Thyroid gland (tissue), 4 donors: ENCODE data around the gene WWTR1. TPM values are rescaled to one million over a fixed set of nuclear protein-coding genes. Genes with fewer than 3 reads are reported as not detected.

Experiments used
- DNase-seq, 2 donors: peaks; one replicate each; pipeline ENCODE4 v3.0.0-alpha.2; 2019
- H3K27ac ChIP-seq, 3 donors: fragments of 200-600 bp; sonication (generic); 1 replicate in 2 of 3; 2 replicates in 1 of 3; pipeline ENCODE4 v1.5.1; 2016 to 2019; ENCODE audit warnings: mild to moderate bottlenecking in 1 of 3, moderate library complexity in 1 of 3
- H3K27me3 ChIP-seq: fragments of 200-600 bp; sonication (generic); one replicate; pipeline ENCODE4 v1.5.1; 2019
- H3K36me3 ChIP-seq, 2 donors: fragments of 200-600 bp; sonication (generic); one replicate each; pipeline ENCODE4 v1.5.1; 2016 to 2019
- H3K4me1 ChIP-seq, 2 donors: fragments of 200-600 bp; sonication (generic); one replicate each; pipeline ENCODE4 v1.5.1; 2017 to 2019
- H3K4me3 ChIP-seq, 3 donors: fragments of 200-600 bp; sonication (generic); replicated peaks in 1 of 3; 1 replicate in 2 of 3; 2 replicates in 1 of 3; pipeline ENCODE4 v1.5.1; 2016; ENCODE audit warnings: mild to moderate bottlenecking in 1 of 3
- H3K9me3 ChIP-seq: fragments of 200-600 bp; sonication (generic); one replicate; pipeline ENCODE4 v1.5.1; 2017
- POLR2A ChIP-seq, 2 donors: fragments of 450-650 bp; IDR thresholded peaks; one replicate each; pipeline ENCODE4 v1.6.1; 2017; ENCODE audit warnings: antibody characterized with exemption in 2 of 2, mild to moderate bottlenecking in 2 of 2, moderate library complexity in 1 of 2
- WGBS, 2 donors: methylation state at CpG; one replicate each; pipeline ENCODE4 v1.1.5; 2017; 5-methylcytosine and 5-hydroxymethylcytosine counted together
- intact Hi-C: fragments of 100-400 bp; cut with DNase I; formaldehyde crosslinking; loops from one replicate; pipeline ENCODE4 v1.15.1; 2023
- total RNA-seq, 4 donors: library from RNA; depleted of rRNA; stranded (reverse); fragments of >200 nt; gene quantifications; one replicate each; pipeline ENCODE4 v1.2.3, GENCODE V29; 2016
- TF ChIP-seq, protein P1 (sequence below), 6 experiments: fragments of 200-600 bp in 3 of 6; fragments of 450-650 bp in 3 of 6; sonication (generic) in 3 of 6; IDR thresholded peaks; one replicate each; pipeline ENCODE4 v1.5.1; 2016 to 2019; ENCODE audit warnings: antibody characterized with exemption in 6 of 6, mild to moderate bottlenecking in 2 of 6, inconsistent platforms in 1 of 6, moderate library complexity in 1 of 6

Gene WWTR1
- total RNA-seq, 4 donors from 2014 or later: 56.7 to 87.6 (median 78.5) TPM

DNA sequence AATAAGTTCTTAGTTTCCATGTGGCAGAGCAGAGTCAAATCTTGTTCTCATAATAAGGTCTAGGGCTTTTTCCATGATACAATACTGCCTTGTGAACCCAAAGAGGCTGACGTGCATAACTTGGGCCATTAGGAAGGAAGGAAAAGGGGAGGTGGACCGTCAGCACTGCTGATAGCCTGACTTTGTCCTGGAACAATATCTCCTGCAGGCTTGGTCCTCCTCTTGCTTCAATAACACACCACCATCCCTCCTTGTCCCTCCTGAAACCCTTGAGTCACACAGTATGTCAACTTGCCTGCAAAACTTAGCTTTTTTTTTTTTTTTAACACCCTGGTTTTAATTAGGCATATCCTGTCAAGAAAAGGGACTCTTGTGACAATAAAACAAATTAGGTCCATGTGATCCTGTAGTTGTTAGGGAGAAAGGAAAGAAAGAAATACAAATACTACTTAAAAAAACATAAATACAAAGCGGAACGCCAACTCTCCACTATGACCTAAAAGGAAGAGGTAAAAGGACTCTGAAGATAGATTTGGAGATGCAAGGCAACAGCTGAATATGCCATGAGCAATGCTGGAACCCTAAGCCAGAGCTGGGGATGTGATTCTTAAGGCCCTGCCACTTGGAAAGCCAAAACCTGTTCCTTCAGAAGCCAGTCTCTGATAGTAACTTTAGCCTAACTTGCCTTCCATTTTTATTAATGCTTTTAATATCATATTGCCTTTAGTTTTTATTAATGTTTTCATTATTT lies 67.0 kb downstream of the WWTR1 start:
- WGBS, 2 donors: 82 to 86% methylated on average over 4 of the region's 4 CpGs
- Histone ChIP-seq H3K9me3 (no peaks in the 10 kb centered on the region), H3K27ac (no peak overlapping the region), H3K4me3 (no peak overlapping the region), H3K36me3 (no peaks in the 10 kb centered on the region), H3K27me3 (no peaks in the 10 kb centered on the region), H3K4me1 (peaks cover 27 to 30% of the 10 kb centered on the region in 2 donors)
- DNase-seq: no peak
- intact Hi-C loops: no loop called here
- TF ChIP-seq, protein P1, sequence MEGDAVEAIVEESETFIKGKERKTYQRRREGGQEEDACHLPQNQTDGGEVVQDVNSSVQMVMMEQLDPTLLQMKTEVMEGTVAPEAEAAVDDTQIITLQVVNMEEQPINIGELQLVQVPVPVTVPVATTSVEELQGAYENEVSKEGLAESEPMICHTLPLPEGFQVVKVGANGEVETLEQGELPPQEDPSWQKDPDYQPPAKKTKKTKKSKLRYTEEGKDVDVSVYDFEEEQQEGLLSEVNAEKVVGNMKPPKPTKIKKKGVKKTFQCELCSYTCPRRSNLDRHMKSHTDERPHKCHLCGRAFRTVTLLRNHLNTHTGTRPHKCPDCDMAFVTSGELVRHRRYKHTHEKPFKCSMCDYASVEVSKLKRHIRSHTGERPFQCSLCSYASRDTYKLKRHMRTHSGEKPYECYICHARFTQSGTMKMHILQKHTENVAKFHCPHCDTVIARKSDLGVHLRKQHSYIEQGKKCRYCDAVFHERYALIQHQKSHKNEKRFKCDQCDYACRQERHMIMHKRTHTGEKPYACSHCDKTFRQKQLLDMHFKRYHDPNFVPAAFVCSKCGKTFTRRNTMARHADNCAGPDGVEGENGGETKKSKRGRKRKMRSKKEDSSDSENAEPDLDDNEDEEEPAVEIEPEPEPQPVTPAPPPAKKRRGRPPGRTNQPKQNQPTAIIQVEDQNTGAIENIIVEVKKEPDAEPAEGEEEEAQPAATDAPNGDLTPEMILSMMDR (IDR thresholded peaks at IDR 0.05): no peak
- no peak for TF ChIP-seq POLR2A (IDR thresholded peaks at IDR 0.05)

DNA sequence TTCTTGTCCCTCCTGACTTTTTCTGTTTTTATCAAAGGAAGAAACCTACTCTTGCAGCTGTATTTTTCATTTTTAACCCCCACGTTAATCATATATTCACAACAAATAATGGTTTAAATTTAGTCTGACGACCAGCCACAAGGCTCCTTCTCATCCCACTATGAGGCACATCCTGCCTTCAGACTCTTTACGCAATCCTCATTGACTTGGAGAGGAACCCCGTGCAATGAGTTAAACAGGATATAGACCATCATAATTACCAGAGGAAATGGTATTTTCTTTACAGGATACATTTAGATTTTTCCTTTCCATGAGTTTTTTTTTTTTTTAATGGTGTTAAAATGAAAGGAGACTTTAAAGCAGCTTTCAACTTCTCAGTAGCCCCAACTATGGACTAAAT lies 68.5 kb downstream of the WWTR1 start:
- Histone ChIP-seq H3K36me3 (no peaks in the 10 kb centered on the region), H3K4me3 (no peak overlapping the region), H3K4me1 (peaks cover 27 to 34% of the 10 kb centered on the region in 2 donors), H3K9me3 (no peaks in the 10 kb centered on the region), H3K27me3 (no peaks in the 10 kb centered on the region), H3K27ac (peak overlapping the region in 2 of 3 donors; percentile 32 to 42)
- 70 to 71% methylated on average over 4 of the region's 4 CpGs for WGBS, 2 donors
- intact Hi-C loops: loop anchor here (10.0 kb wide), 1 partner anchor 55 kb away; no protein-coding TSS in a partner anchor
- DNase-seq: no peak
- no peak for TF ChIP-seq POLR2A (IDR thresholded peaks at IDR 0.05)
- TF ChIP-seq, protein P1 (IDR thresholded peaks at IDR 0.05): no peak

DNA sequence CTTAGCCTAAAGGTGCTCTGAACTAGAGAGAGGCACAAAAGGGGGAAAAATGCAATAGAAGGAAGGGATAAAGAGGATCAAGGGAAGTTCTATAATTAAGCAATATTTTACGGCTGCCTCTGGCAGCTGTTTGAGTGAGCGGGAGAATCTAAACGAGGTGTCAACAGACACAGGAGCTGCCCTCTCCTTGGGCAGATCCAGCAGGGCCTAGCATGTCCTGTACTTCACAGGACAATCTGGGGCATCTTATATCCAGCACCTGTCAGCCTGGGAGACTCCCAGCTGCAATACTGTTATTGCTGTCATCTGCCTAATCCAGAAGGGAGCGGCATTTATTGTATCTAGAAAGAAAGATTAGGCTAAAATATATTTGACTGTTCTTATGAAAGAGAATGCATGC lies 68.9 kb downstream of the WWTR1 start:
- TF ChIP-seq POLR2A (IDR thresholded peaks at IDR 0.05): no peak
- H3K4me1 ChIP-seq: peaks cover 31 to 38% of the 10 kb centered on the region in 2 donors
- H3K36me3 ChIP-seq: no peaks in the 10 kb centered on the region
- DNase-seq: no peak
- no peaks in the 10 kb centered on the region for H3K27me3 ChIP-seq
- WGBS, 2 donors: 71 to 85% methylated on average over 4 of the region's 4 CpGs
- no peaks in the 10 kb centered on the region for H3K9me3 ChIP-seq
- H3K27ac ChIP-seq: peak overlapping the region in 2 of 3 donors; percentile 32 to 42
- no peak overlapping the region for H3K4me3 ChIP-seq
- intact Hi-C loops: loop anchor here (10.0 kb wide), 1 partner anchor 54 kb away; no protein-coding TSS in a partner anchor

DNA sequence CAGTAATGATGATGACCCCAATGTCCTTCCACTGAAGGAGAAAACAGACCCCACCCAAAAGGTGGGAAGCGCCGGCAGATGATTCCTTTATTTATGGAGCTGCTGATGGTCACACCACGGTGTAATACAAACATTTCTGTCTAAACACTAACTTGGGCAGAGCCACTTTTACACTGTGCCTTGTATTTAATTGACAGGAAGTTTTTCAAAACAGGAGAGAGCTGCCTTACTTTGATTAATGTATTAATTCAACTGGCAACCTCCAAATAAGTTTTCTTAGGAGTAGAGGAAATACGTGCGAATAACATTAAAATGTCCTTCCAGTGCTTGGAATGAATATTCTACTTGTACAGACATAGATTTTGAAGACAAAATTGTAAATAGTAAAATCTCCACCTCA lies 70.4 kb downstream of the WWTR1 start:
- no peak for DNase-seq
- Histone ChIP-seq H3K27me3 (no peaks in the 10 kb centered on the region), H3K9me3 (no peaks in the 10 kb centered on the region), H3K36me3 (no peaks in the 10 kb centered on the region), H3K4me1 (peaks cover 36 to 47% of the 10 kb centered on the region in 2 donors), H3K4me3 (no peak overlapping the region), H3K27ac (peak overlapping the region in 2 of 3 donors; percentile 42 to 53)
- TF ChIP-seq POLR2A (IDR thresholded peaks at IDR 0.05): no peak
- TF ChIP-seq, protein P1 (IDR thresholded peaks at IDR 0.05): no peak
- intact Hi-C loops: loop anchor here (10.0 kb wide), 1 partner anchor 53 kb away; no protein-coding TSS in a partner anchor
- WGBS, 2 donors: 59 to 60% methylated on average over 5 of the region's 5 CpGs

DNA sequence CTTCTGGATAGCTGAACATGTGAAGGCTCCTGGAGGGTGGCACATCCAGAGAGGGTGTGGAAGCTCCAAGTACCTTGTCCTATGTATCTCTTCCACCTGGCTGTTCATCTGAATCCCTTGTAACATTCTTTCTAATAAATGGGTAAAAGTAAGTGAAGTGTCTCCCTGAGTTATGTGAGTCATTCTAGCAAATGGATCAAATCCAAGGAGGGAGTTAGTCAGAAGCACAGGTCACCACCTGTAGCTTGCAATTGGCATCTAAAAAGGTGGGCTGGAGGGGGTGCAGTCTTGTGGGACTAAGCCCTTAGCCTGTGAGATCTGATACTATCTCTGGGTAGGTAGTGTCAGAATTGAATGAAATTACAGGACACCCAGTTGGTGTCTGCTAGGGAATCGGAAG lies 71.0 kb downstream of the WWTR1 start:
- Histone ChIP-seq H3K27me3 (no peaks in the 10 kb centered on the region), H3K9me3 (no peaks in the 10 kb centered on the region), H3K27ac (peak overlapping the region in 2 of 3 donors; percentile 42 to 53), H3K4me1 (peaks cover 36 to 52% of the 10 kb centered on the region in 2 donors), H3K36me3 (no peaks in the 10 kb centered on the region), H3K4me3 (no peak overlapping the region)
- WGBS, 2 donors: 80 to 83% methylated on average over 1 of the region's 1 CpG
- DNase-seq: peak in 1 of 2 donors; percentile 13
- intact Hi-C loops: loop anchor here (10.0 kb wide), 1 partner anchor 52 kb away; no protein-coding TSS in a partner anchor
- TF ChIP-seq POLR2A (IDR thresholded peaks at IDR 0.05): no peak
- TF ChIP-seq, protein P1 (IDR thresholded peaks at IDR 0.05): no peak
